ENCODE data around the gene KLHL29. TPM values are rescaled to one million over a fixed set of nuclear protein-coding genes. Genes with fewer than 3 reads are reported as not detected.
"Not testable (repeated sequence)": the region's sequence is repeated elsewhere in the genome, so short reads cannot be mapped to it uniquely, and the experiment has no call there.

The KLHL29 gene
- total and polyA plus RNA-seq, 2 of the 13 experiments (the other 11 are each of a cell fraction or from before 2014, with no cell fraction given): 0.01 TPM; not detected in 1

DNA sequence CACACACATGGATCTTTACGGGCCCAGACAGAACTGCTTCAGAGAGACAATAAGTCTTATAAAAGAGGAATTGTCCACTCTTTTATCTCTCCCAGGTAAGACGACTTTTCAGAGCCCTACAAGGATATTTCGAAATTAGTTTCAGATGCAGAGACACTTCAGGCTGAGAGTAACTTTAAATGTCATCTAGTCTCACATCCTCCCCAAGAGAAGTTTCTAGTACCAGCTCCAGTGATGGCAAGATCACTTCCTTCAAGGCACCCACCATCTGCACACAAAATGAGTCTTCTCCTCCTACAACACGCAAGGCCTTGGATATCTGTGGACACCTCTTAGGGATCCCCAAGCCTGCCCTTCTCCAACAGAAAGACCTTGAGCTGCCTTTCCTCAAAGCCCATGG is 39.0 kb upstream of the KLHL29 start (continued):
- TF ChIP-seq ZBTB20 (CRISPR knock-in tag; IDR thresholded peaks at IDR 0.05; ENCODE audit: borderline replicate concordance, low read depth) (no peak), ZNF891 (CRISPR knock-in tag; IDR thresholded peaks at IDR 0.05) (no peak), IRX3 (CRISPR knock-in tag; IDR thresholded peaks at IDR 0.05; ENCODE audit: borderline replicate concordance, low read depth) (no peak)

DNA sequence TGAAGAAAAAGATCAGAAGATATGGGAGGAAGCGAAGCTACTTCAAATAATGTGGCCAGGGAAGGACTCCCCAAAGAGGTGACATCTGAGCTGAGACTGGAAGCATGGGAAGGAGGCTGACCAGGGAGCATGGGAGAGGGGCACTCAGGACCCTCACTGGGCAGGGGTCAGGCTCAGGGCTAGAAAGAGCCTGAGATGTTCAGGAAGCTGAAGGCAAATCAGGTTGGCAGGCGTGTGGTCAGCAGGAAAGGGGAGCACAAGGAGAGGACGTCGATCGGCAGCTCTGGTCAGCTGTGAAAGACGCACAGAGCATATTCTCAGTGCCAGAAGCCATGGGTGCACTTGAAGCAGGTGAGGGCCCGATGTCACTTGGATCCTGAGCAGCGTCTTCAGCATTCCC is 38.2 kb upstream of the KLHL29 start:
- no peak overlapping the region for H2AFZ ChIP-seq (ENCODE audit: low read length)
- no peaks in the 10 kb centered on the region for H3K36me3 ChIP-seq (replicated peaks in 1 of 2; ENCODE audit: control insufficient read depth in 1 of 2, insufficient read depth in 2 of 2, low read length in 2 of 2)
- ATAC-seq (no peak), FAIRE-seq (no peak), DNase-seq (ENCODE audit: low spot score) (no peak)
- peaks cover 0 to 2% of the 10 kb centered on the region in 2 experiments; a peak in 2 of 5 replicates for H3K27me3 ChIP-seq (ENCODE audit: control insufficient read depth in 1 of 2, insufficient read depth in 2 of 2, low read length in 2 of 2)
- no peak overlapping the region for H3K4me2 ChIP-seq (ENCODE audit: low read depth, low read length)
- H3K4me3 ChIP-seq (replicated peaks in 1 of 3; ENCODE audit: insufficient read depth in 1 of 3, low read depth in 2 of 3, low read length in 3 of 3): no peak overlapping the region
- no peak for TF ChIP-seq TBX3 (IDR thresholded peaks at IDR 0.05; ENCODE audit: borderline replicate concordance)
- H3K79me2 ChIP-seq (ENCODE audit: insufficient read depth, low read length): no peaks in the 10 kb centered on the region
- ChIA-PET CTCF (ENCODE audit: low intra/inter-chr PET ratio, low total read pairs) (no interaction called here), POLR2A (no interaction called here)
- no peak overlapping the region for H3K9ac ChIP-seq (ENCODE audit: insufficient read depth, low read depth, low read length)
- in situ Hi-C loops (cut with HindIII; ENCODE audit: extremely low pct_ligation_motif_present, low pct_unique_long_range_greater_than_20kb): no loop called here
- no peaks in the 10 kb centered on the region for H4K20me1 ChIP-seq (ENCODE audit: insufficient read depth, low read length)
- no peaks in the 10 kb centered on the region for H3K9me3 ChIP-seq (ENCODE audit: low read length)
- WGBS (ENCODE audit: low lambda C conversion rate): 33% methylated on average over 8 of the region's 8 CpGs
- no peaks in the 10 kb centered on the region for H3K4me1 ChIP-seq (ENCODE audit: insufficient read depth, low read length)
- intact Hi-C loops (cut with micrococcal nuclease; ENCODE audit: unreplicated experiment): no loop called here
- no TSS peak for BruUV-seq (replicated peaks)
- no peak overlapping the region for H3K27ac ChIP-seq (ENCODE audit: extremely low read length, insufficient read depth, low read length)

DNA sequence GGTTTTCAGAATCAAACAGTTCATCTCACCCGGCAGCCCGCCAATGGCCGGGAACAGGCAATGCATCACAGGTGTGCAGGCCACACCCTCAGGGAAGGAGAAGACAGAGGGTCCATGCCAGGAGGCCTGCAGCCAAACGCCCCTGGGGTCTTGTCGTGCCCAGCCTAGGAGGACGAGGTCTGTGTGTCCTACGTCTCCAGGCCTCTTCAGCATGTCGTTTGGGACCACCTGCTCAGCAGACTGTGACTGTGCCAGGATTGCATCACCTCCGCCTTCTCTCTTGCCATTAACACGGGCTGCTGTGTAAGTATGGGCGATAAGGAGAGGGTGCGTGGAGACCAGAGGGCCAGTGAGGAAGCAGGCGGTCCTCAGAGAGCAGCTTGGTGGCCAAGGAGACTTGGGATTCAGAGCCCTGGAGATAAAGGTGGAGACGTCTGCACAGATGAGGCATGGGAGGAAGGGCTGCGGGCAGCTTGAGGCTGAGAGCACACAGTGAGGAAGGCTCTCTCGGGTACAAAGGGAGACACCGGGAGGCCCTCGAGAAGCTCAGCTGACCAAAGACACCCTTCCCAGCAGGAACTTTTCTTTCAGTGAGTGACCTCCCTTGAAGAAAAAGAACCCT is 37.4 kb upstream of the KLHL29 start:
- H3K27me3 ChIP-seq (ENCODE audit: control insufficient read depth in 1 of 2, insufficient read depth in 2 of 2, low read length in 2 of 2): peaks cover 0 to 8% of the 10 kb centered on the region in 2 experiments; a peak in 4 of 5 replicates
- WGBS (ENCODE audit: low lambda C conversion rate): 54% methylated on average over 18 of the region's 18 CpGs
- TF ChIP-seq CEBPB (IDR thresholded peaks at IDR 0.05; ENCODE audit: borderline replicate concordance, low read depth, low read length): peak; percentile 61; the same call in 1 of the 2 replicates
- TF ChIP-seq RFX3 (CRISPR knock-in tag; IDR thresholded peaks at IDR 0.05): no peak
- no peak overlapping the region for H3K4me2 ChIP-seq (ENCODE audit: low read depth, low read length)
- H3K4me1 ChIP-seq (ENCODE audit: insufficient read depth, low read length): no peaks in the 10 kb centered on the region
- no peak overlapping the region for H3K4me3 ChIP-seq (replicated peaks in 1 of 3; ENCODE audit: insufficient read depth in 1 of 3, low read depth in 2 of 3, low read length in 3 of 3)
- no peak overlapping the region for H2AFZ ChIP-seq (ENCODE audit: low read length)
- no peak overlapping the region for H3K9ac ChIP-seq (ENCODE audit: insufficient read depth, low read depth, low read length)
- H3K36me3 ChIP-seq (replicated peaks in 1 of 2; ENCODE audit: control insufficient read depth in 1 of 2, insufficient read depth in 2 of 2, low read length in 2 of 2): no peaks in the 10 kb centered on the region
- no TSS peak for BruUV-seq (replicated peaks)
- POLR2A ChIA-PET: no interaction called here
- no peak overlapping the region for H3K27ac ChIP-seq (ENCODE audit: extremely low read length, insufficient read depth, low read length)
- DNase-seq (ENCODE audit: low spot score) (no peak), ATAC-seq (no peak), FAIRE-seq (no peak)
- no peaks in the 10 kb centered on the region for H3K79me2 ChIP-seq (ENCODE audit: insufficient read depth, low read length)
- H3K9me3 ChIP-seq (ENCODE audit: low read length): no peaks in the 10 kb centered on the region
- H4K20me1 ChIP-seq (ENCODE audit: insufficient read depth, low read length): no peaks in the 10 kb centered on the region
- intact Hi-C loops (cut with micrococcal nuclease; ENCODE audit: unreplicated experiment): no loop called here
- CTCF ChIA-PET (ENCODE audit: low intra/inter-chr PET ratio, low total read pairs): no interaction called here
- in situ Hi-C loops (cut with HindIII; ENCODE audit: extremely low pct_ligation_motif_present, low pct_unique_long_range_greater_than_20kb): no loop called here

DNA sequence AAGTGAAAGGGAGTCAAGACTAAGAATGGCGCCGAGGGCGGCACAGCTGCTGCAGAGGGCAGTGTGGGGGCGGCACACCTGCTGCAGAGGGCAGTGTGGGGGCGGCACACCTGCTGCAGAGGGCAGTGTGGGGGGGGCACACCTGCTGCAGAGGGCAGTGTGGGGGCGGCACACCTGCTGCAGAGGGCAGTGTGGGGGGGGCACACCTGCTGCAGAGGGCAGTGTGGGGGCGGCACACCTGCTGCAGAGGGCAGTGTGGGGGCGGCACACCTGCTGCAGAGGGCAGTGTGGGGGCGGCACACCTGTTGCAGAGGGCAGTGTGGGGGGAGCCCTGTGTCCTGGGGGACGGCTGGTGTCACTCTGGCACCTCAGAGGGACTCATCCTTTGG is 36.9 kb upstream of the KLHL29 start:
- H3K36me3 ChIP-seq (replicated peaks in 1 of 2; ENCODE audit: control insufficient read depth in 1 of 2, insufficient read depth in 2 of 2, low read length in 2 of 2); in situ Hi-C loops (cut with HindIII; ENCODE audit: extremely low pct_ligation_motif_present, low pct_unique_long_range_greater_than_20kb); H3K79me2 ChIP-seq (ENCODE audit: insufficient read depth, low read length); H3K4me1 ChIP-seq (ENCODE audit: insufficient read depth, low read length); H3K9me3 ChIP-seq (ENCODE audit: low read length); BruUV-seq (replicated peaks); H3K27ac ChIP-seq (ENCODE audit: extremely low read length, insufficient read depth, low read length); H3K4me2 ChIP-seq (ENCODE audit: low read depth, low read length); H4K20me1 ChIP-seq (ENCODE audit: insufficient read depth, low read length); ATAC-seq; POLR2A ChIA-PET; DNase-seq (ENCODE audit: low spot score); H3K9ac ChIP-seq (ENCODE audit: insufficient read depth, low read depth, low read length); intact Hi-C loops (cut with micrococcal nuclease; ENCODE audit: unreplicated experiment); H2AFZ ChIP-seq (ENCODE audit: low read length); FAIRE-seq; H3K4me3 ChIP-seq (replicated peaks in 1 of 3; ENCODE audit: insufficient read depth in 1 of 3, low read depth in 2 of 3, low read length in 3 of 3); CTCF ChIA-PET (ENCODE audit: low intra/inter-chr PET ratio, low total read pairs); H3K27me3 ChIP-seq (ENCODE audit: control insufficient read depth in 1 of 2, insufficient read depth in 2 of 2, low read length in 2 of 2): not testable (repeated sequence)
- WGBS (ENCODE audit: low lambda C conversion rate): 55% methylated on average over 7 of the region's 10 CpGs

Data from HepG2 (cell line).